HEK293 (cell line): ENCODE results near the gene ZNF444.
"Not testable (repeated sequence)": the region's sequence is repeated elsewhere in the genome, so short reads cannot be mapped to it uniquely, and the experiment has no call there.

Experiments used
- CTCF ChIA-PET: fragments of 350-600 bp; formaldehyde crosslinking; extraction: SDS; loops from one replicate; lab custom pipeline; 2021; ENCODE audit warnings: antibody characterized with exemption; lab: Yijun Ruan, JAX
- POLR2A ChIA-PET: fragments of 300-600 bp; formaldehyde crosslinking; extraction: SDS; loops from one replicate; lab custom pipeline; 2020; ENCODE audit warnings: antibody characterized with exemption, inconsistent platforms; lab: Yijun Ruan, JAX
- H3K27ac ChIP-seq: fragments of 200-500 bp; sonication (Bioruptor generic); 2 replicates; pipeline ENCODE4 v1.5.1; 2014; ENCODE audit warnings: low read depth, low read length, control low read depth, inconsistent platforms; ENCODE audit errors: extremely low read depth
- H3K36me3 ChIP-seq, 2 experiments: fragments of 200-500 bp in 1 of 2; sonication (Bioruptor generic) in 1 of 2; 1 replicate in 1 of 2; 2 replicates in 1 of 2; pipeline ENCODE4 v1.5.1; 2014 to 2017; ENCODE audit warnings: inconsistent platforms in 2 of 2, low read length in 2 of 2; ENCODE audit not compliant: control insufficient read depth in 2 of 2, insufficient read depth in 1 of 2
- H3K4me1 ChIP-seq: fragments of 200-500 bp; sonication (Bioruptor generic); 2 replicates; pipeline ENCODE4 v1.5.1; 2014; ENCODE audit warnings: mild to moderate bottlenecking, low read length, inconsistent platforms; ENCODE audit not compliant: control insufficient read depth, insufficient read depth
- H3K4me3 ChIP-seq: 2 replicates; pipeline ENCODE4 v1.5.1; 2011; ENCODE audit warnings: low read depth, mild to moderate bottlenecking, control low read depth, low read length, moderate library complexity
- H3K9me3 ChIP-seq: fragments of 200-500 bp; sonication (Bioruptor generic); 2 replicates; pipeline ENCODE4 v1.5.1; 2014; ENCODE audit warnings: low read depth, low read length, inconsistent platforms; ENCODE audit not compliant: control insufficient read depth, insufficient read depth
- GLIS1 ChIP-seq: fragments of 450-650 bp; formaldehyde crosslinking; IDR thresholded peaks from 2 replicates; pipeline ENCODE4 v1.5.1; 2016; ENCODE audit warnings: missing biosample characterization, missing genetic modification characterization
- IKZF3 ChIP-seq: fragments of 450-650 bp; IDR thresholded peaks from 2 replicates; pipeline ENCODE4 v1.5.0; 2018; ENCODE audit warnings: missing biosample characterization, mild to moderate bottlenecking, missing genetic modification characterization, moderate library complexity
- MYNN ChIP-seq: fragments of 450-650 bp; formaldehyde crosslinking; IDR thresholded peaks from 2 replicates; pipeline ENCODE4 v1.5.1; 2016; ENCODE audit warnings: missing biosample characterization, missing genetic modification characterization, borderline replicate concordance
- MZF1 ChIP-seq: fragments of 450-650 bp; formaldehyde crosslinking; IDR thresholded peaks from 2 replicates; pipeline ENCODE4 v1.5.1; 2017; ENCODE audit warnings: missing biosample characterization, missing genetic modification characterization, borderline replicate concordance
- YY2 ChIP-seq: fragments of 450-650 bp; formaldehyde crosslinking; IDR thresholded peaks from 2 replicates; pipeline ENCODE4 v1.5.1; 2016; ENCODE audit warnings: missing biosample characterization, missing genetic modification characterization
- ZFP69B ChIP-seq: fragments of 450-650 bp; formaldehyde crosslinking; IDR thresholded peaks from 2 replicates; pipeline ENCODE4 v1.5.1; 2016; ENCODE audit warnings: missing biosample characterization, missing genetic modification characterization
- ZNF140 ChIP-seq: fragments of 450-650 bp; formaldehyde crosslinking; IDR thresholded peaks from 2 replicates; pipeline ENCODE4 v1.5.1; 2016; ENCODE audit warnings: missing biosample characterization, missing genetic modification characterization
- ZNF2 ChIP-seq: fragments of 450-650 bp; formaldehyde crosslinking; IDR thresholded peaks from 2 replicates; pipeline ENCODE4 v1.5.1; 2016; ENCODE audit warnings: missing biosample characterization, missing genetic modification characterization
- ZNF223 ChIP-seq: fragments of 450-650 bp; formaldehyde crosslinking; IDR thresholded peaks from 2 replicates; pipeline ENCODE4 v1.5.1; 2016; ENCODE audit warnings: missing biosample characterization, missing genetic modification characterization
- ZNF302 ChIP-seq: fragments of 450-650 bp; formaldehyde crosslinking; IDR thresholded peaks from 2 replicates; pipeline ENCODE4 v1.5.1; 2016; ENCODE audit warnings: missing biosample characterization, missing genetic modification characterization, low read depth
- ZNF391 ChIP-seq: fragments of 450-650 bp; formaldehyde crosslinking; IDR thresholded peaks from 2 replicates; pipeline ENCODE4 v1.5.1; 2016; ENCODE audit warnings: low read depth, missing biosample characterization, missing genetic modification characterization, borderline replicate concordance
- ZNF544 ChIP-seq: fragments of 450-650 bp; formaldehyde crosslinking; IDR thresholded peaks from 2 replicates; pipeline ENCODE4 v1.5.0; 2017; ENCODE audit warnings: missing biosample characterization, missing genetic modification characterization
- ZNF561 ChIP-seq: fragments of 450-650 bp; IDR thresholded peaks from 2 replicates; pipeline ENCODE4 v1.5.1; 2018; ENCODE audit warnings: missing biosample characterization, missing genetic modification characterization, borderline replicate concordance
- ZNF571 ChIP-seq: fragments of 450-650 bp; formaldehyde crosslinking; IDR thresholded peaks from 2 replicates; pipeline ENCODE4 v1.5.0; 2017; ENCODE audit warnings: missing biosample characterization, missing genetic modification characterization
- ZNF626 ChIP-seq: fragments of 450-650 bp; sonication (Bioruptor Pico); formaldehyde crosslinking; IDR thresholded peaks from 2 replicates; pipeline ENCODE4 v1.5.1; 2018; ENCODE audit warnings: missing biosample characterization, missing genetic modification characterization, inconsistent platforms
- ZNF837 ChIP-seq: fragments of 450-650 bp; formaldehyde crosslinking; IDR thresholded peaks from 2 replicates; pipeline ENCODE4 v1.5.1; 2016; ENCODE audit warnings: missing biosample characterization, missing genetic modification characterization
- ZSCAN23 ChIP-seq: fragments of 450-650 bp; formaldehyde crosslinking; IDR thresholded peaks from 2 replicates; pipeline ENCODE4 v1.5.1; 2016; ENCODE audit warnings: missing biosample characterization, missing genetic modification characterization
- TF ChIP-seq, protein P1 (sequence below): fragments of 450-650 bp; IDR thresholded peaks from 2 replicates; pipeline ENCODE4 v1.5.1; 2018; ENCODE audit warnings: missing biosample characterization, mild to moderate bottlenecking, missing genetic modification characterization
- TF ChIP-seq, protein P2 (sequence below): fragments of 450-650 bp; formaldehyde crosslinking; IDR thresholded peaks from 2 replicates; pipeline ENCODE4 v1.5.1; 2016; ENCODE audit warnings: missing biosample characterization, missing genetic modification characterization
- TF ChIP-seq, protein P3 (sequence below): fragments of 450-650 bp; formaldehyde crosslinking; IDR thresholded peaks from 2 replicates; pipeline ENCODE4 v1.5.1; 2016; ENCODE audit warnings: missing biosample characterization, missing genetic modification characterization
- TF ChIP-seq, protein P4 (sequence below): fragments of 450-650 bp; formaldehyde crosslinking; IDR thresholded peaks from 2 replicates; pipeline ENCODE4 v1.5.1; 2016; ENCODE audit warnings: missing biosample characterization, missing genetic modification characterization
- TF ChIP-seq, protein P5 (sequence below): fragments of 450-650 bp; formaldehyde crosslinking; conservative IDR thresholded peaks from 2 replicates; pipeline ENCODE4 v1.5.1; 2016; ENCODE audit warnings: low read depth, missing biosample characterization, missing genetic modification characterization

Gene ZNF444

DNA sequence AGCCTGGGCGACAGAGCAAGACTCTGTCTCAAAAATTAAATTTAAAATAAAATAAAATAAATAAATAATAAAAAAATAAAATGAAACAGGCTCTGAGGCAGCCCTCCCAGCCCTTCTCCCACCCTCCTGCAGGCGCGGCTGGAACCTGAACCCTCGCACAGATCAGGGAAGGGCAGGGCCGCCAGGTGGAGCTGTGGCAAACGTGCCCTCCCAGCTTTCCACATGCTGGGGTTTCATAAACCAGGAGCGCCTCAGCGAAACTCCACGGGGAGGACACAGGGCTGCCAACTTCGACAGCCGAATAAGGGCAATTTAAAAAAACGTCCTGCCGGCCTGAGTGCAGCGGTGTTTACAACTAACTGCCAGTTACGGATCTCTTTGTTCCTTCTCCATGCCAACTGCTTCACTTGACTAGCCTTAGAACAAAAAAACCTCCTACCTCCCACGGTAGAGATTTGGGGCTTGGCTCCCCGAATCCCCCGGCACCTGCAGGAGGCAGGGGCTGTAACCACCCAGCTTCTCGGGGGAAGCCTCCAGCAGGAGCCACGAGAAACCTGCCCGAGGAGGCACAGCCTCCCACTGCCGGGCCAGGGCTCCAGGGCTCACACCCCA lies 35.9 kb upstream of the ZNF444 start (continued):
- TF ChIP-seq, protein P1, sequence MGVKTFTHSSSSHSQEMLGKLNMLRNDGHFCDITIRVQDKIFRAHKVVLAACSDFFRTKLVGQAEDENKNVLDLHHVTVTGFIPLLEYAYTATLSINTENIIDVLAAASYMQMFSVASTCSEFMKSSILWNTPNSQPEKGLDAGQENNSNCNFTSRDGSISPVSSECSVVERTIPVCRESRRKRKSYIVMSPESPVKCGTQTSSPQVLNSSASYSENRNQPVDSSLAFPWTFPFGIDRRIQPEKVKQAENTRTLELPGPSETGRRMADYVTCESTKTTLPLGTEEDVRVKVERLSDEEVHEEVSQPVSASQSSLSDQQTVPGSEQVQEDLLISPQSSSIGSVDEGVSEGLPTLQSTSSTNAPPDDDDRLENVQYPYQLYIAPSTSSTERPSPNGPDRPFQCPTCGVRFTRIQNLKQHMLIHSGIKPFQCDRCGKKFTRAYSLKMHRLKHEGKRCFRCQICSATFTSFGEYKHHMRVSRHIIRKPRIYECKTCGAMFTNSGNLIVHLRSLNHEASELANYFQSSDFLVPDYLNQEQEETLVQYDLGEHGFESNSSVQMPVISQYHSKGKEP (tag by site-specific recombination): 0 out of 2 replicates have a peak, but pooled peaks have one; percentile 14
- TF ChIP-seq ZNF837 (tag by site-specific recombination) (no peak), GLIS1 (tag by site-specific recombination) (peak; percentile 42), ZNF2 (tag by site-specific recombination) (peak; percentile 91), ZNF561 (tag by site-specific recombination) (peak; percentile 59; the same call in 1 of the 2 replicates), IKZF3 (tag by site-specific recombination) (peak; percentile 89), YY2 (no peak)
- TF ChIP-seq, protein P2, sequence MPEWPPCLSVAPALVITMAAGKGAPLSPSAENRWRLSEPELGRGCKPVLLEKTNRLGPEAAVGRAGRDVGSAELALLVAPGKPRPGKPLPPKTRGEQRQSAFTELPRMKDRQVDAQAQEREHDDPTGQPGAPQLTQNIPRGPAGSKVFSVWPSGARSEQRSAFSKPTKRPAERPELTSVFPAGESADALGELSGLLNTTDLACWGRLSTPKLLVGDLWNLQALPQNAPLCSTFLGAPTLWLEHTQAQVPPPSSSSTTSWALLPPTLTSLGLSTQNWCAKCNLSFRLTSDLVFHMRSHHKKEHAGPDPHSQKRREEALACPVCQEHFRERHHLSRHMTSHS (tag by site-specific recombination): no peak
- TF ChIP-seq, protein P3, sequence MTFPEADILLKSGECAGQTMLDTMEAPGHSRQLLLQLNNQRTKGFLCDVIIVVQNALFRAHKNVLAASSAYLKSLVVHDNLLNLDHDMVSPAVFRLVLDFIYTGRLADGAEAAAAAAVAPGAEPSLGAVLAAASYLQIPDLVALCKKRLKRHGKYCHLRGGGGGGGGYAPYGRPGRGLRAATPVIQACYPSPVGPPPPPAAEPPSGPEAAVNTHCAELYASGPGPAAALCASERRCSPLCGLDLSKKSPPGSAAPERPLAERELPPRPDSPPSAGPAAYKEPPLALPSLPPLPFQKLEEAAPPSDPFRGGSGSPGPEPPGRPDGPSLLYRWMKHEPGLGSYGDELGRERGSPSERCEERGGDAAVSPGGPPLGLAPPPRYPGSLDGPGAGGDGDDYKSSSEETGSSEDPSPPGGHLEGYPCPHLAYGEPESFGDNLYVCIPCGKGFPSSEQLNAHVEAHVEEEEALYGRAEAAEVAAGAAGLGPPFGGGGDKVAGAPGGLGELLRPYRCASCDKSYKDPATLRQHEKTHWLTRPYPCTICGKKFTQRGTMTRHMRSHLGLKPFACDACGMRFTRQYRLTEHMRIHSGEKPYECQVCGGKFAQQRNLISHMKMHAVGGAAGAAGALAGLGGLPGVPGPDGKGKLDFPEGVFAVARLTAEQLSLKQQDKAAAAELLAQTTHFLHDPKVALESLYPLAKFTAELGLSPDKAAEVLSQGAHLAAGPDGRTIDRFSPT (tag by site-specific recombination): peak; percentile 22; the same call in 1 of the 2 replicates
- TF ChIP-seq, protein P4, sequence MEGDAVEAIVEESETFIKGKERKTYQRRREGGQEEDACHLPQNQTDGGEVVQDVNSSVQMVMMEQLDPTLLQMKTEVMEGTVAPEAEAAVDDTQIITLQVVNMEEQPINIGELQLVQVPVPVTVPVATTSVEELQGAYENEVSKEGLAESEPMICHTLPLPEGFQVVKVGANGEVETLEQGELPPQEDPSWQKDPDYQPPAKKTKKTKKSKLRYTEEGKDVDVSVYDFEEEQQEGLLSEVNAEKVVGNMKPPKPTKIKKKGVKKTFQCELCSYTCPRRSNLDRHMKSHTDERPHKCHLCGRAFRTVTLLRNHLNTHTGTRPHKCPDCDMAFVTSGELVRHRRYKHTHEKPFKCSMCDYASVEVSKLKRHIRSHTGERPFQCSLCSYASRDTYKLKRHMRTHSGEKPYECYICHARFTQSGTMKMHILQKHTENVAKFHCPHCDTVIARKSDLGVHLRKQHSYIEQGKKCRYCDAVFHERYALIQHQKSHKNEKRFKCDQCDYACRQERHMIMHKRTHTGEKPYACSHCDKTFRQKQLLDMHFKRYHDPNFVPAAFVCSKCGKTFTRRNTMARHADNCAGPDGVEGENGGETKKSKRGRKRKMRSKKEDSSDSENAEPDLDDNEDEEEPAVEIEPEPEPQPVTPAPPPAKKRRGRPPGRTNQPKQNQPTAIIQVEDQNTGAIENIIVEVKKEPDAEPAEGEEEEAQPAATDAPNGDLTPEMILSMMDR (tag by site-specific recombination): peak; percentile 76
- TF ChIP-seq, all 188 proteins: peak for 26

DNA sequence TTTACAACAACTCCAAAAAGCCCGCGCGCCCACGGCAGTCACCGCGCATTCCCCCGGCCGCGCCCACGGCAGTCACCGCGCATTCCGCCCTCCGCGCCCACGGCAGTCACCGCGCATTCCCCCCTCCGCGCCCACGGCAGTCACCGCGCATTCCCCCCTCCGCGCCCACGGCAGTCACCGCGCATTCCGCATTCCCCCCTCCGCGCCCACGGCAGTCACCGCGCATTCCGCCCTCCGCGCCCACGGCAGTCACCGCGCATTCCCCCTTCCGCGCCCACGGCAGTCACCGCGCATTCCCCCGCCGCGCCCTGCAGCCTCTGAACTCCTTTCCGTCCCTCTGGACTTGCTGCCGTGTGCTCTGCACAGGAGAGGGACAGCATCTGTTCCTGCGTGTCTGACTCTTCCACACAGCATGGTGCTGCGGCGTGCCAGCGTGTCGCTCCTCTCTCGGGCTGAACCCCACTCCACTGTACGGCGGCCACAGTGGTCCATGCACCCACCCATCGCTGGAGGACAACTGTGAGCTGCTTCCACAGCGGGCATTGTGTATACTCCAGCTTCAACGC lies 35.2 kb upstream of the ZNF444 start:
- H3K36me3 ChIP-seq: peaks cover 0 to 16% of the 10 kb centered on the region in 2 experiments; a peak in 2 of 3 replicates
- H3K27ac ChIP-seq, POLR2A ChIA-PET, H3K9me3 ChIP-seq, H3K4me3 ChIP-seq: not testable (repeated sequence)
- H3K4me1 ChIP-seq: peaks cover 17% of the 10 kb centered on the region
- CTCF ChIA-PET: interaction anchor here (0.6 to 1.7 kb wide), 9 partner anchors 8 to 1852 kb away, joined by 3 to 9 read pairs (median 4); partner anchors contain the start of gene GALP

DNA sequence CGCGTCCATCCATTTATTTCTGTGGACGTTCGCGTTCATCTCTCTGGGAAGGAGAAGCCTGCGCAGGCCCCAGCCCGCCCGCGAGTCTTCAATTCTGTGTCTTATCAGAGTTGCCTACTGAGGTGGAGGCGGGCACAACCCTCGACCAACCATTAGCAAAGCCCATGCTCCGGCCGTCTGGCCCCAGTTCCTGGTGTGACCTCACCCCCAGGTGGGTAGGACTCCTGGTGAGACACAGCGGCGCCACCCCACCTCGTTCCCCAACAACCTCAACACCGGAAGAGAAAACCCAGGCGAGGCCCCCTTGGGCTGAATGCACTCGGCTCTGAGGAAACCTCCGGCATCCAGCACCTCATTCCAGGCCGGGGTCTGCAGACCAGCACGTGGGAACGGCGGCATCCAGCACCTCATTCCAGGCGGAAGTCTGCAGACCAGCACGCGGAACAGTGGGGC lies 34.7 kb upstream of the ZNF444 start:
- CTCF ChIA-PET: interaction anchor here (1.0 to 1.2 kb wide), 2 partner anchors 48 to 207 kb away, joined by 3 to 4 read pairs; no protein-coding TSS in a partner anchor
- Histone ChIP-seq H3K27ac (no peak overlapping the region), H3K4me1 (peaks cover 22% of the 10 kb centered on the region), H3K4me3 (no peak overlapping the region), H3K9me3 (no peaks in the 10 kb centered on the region), H3K36me3 (peaks cover 0 to 11% of the 10 kb centered on the region in 2 experiments; a peak in 2 of 3 replicates)
- POLR2A ChIA-PET: no interaction called here
- TF ChIP-seq, protein P5, sequence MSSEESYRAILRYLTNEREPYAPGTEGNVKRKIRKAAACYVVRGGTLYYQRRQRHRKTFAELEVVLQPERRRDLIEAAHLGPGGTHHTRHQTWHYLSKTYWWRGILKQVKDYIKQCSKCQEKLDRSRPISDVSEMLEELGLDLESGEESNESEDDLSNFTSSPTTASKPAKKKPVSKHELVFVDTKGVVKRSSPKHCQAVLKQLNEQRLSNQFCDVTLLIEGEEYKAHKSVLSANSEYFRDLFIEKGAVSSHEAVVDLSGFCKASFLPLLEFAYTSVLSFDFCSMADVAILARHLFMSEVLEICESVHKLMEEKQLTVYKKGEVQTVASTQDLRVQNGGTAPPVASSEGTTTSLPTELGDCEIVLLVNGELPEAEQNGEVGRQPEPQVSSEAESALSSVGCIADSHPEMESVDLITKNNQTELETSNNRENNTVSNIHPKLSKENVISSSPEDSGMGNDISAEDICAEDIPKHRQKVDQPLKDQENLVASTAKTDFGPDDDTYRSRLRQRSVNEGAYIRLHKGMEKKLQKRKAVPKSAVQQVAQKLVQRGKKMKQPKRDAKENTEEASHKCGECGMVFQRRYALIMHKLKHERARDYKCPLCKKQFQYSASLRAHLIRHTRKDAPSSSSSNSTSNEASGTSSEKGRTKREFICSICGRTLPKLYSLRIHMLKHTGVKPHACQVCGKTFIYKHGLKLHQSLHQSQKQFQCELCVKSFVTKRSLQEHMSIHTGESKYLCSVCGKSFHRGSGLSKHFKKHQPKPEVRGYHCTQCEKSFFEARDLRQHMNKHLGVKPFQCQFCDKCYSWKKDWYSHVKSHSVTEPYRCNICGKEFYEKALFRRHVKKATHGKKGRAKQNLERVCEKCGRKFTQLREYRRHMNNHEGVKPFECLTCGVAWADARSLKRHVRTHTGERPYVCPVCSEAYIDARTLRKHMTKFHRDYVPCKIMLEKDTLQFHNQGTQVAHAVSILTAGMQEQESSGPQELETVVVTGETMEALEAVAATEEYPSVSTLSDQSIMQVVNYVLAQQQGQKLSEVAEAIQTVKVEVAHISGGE (tag by site-specific recombination): no peak
- TF ChIP-seq ZSCAN23 (tag by site-specific recombination) (no peak), MZF1 (tag by site-specific recombination) (no peak), ZNF223 (no peak), ZNF140 (tag by site-specific recombination) (no peak), ZFP69B (tag by site-specific recombination) (no peak), ZNF302 (no peak), MYNN (no peak), ZNF391 (tag by site-specific recombination) (no peak), ZNF571 (no peak), ZNF626 (tag by site-specific recombination) (no peak), ZNF544 (no peak), ZNF2 (tag by site-specific recombination) (no peak)
